Measurements from ENCODE around the gene GRIN1. TPM values are rescaled to one million over a fixed set of nuclear protein-coding genes. Genes with fewer than 3 reads are reported as not detected.
A peak's percentile ranks its signal among the peaks of the same experiment; 100 is the strongest.

GRIN1 gene
- total RNA-seq, 1 donor from 2014 or later = 0.77 TPM

- Mint-ChIP-seq H3K4me3 (ENCODE audit: low read depth) (no peak overlapping the region), H3K27ac (no peak overlapping the region), H3K4me1 (ENCODE audit: low read depth) (no peaks in the 10 kb centered on the region), H3K36me3 (ENCODE audit: insufficient read depth) (peaks cover 4% of the 10 kb centered on the region), H3K27me3 (peaks cover 23% of the 10 kb centered on the region), H3K9me3 (ENCODE audit: low read depth) (no peaks in the 10 kb centered on the region)
- DNase-seq (ENCODE audit: low spot score, unreplicated experiment) = no peak
- TF ChIP-seq CTCF (IDR thresholded peaks at IDR 0.05; ENCODE audit: unreplicated experiment) = peak; percentile 20
These were observed 35.9 kb downstream of the GRIN1 start for GRCh38 chr9:137174722-137175293.

GRCh38 chr9:137175345-137175961 lies 36.5 kb downstream of the GRIN1 start:
- no peaks in the 10 kb centered on the region for H3K4me1 Mint-ChIP-seq (ENCODE audit: low read depth)
- no peak for DNase-seq (ENCODE audit: low spot score, unreplicated experiment)
- H3K4me3 Mint-ChIP-seq (ENCODE audit: low read depth) = no peak overlapping the region
- peaks cover 18% of the 10 kb centered on the region for H3K27me3 Mint-ChIP-seq
- no peaks in the 10 kb centered on the region for H3K9me3 Mint-ChIP-seq (ENCODE audit: low read depth)
- H3K27ac Mint-ChIP-seq = no peak overlapping the region
- peak; percentile 7 for TF ChIP-seq CTCF (IDR thresholded peaks at IDR 0.05; ENCODE audit: unreplicated experiment)
- peaks cover 4% of the 10 kb centered on the region for H3K36me3 Mint-ChIP-seq (ENCODE audit: insufficient read depth)

GRCh38 chr9:137176302-137177182 lies 37.6 kb downstream of the GRIN1 start:
- H3K27ac Mint-ChIP-seq = no peak overlapping the region
- no peak overlapping the region for H3K4me3 Mint-ChIP-seq (ENCODE audit: low read depth)
- peaks cover 4% of the 10 kb centered on the region for H3K36me3 Mint-ChIP-seq (ENCODE audit: insufficient read depth)
- no peak for DNase-seq (ENCODE audit: low spot score, unreplicated experiment)
- no peaks in the 10 kb centered on the region for H3K9me3 Mint-ChIP-seq (ENCODE audit: low read depth)
- H3K27me3 Mint-ChIP-seq = peaks cover 14% of the 10 kb centered on the region
- H3K4me1 Mint-ChIP-seq (ENCODE audit: low read depth) = no peaks in the 10 kb centered on the region
- peak; percentile 62 for TF ChIP-seq CTCF (IDR thresholded peaks at IDR 0.05; ENCODE audit: unreplicated experiment)

GRCh38 chr9:137178201-137178938 lies 39.4 kb downstream of the GRIN1 start:
- Mint-ChIP-seq H3K4me1 (ENCODE audit: low read depth) (no peaks in the 10 kb centered on the region), H3K9me3 (ENCODE audit: low read depth) (no peaks in the 10 kb centered on the region), H3K27ac (no peak overlapping the region), H3K36me3 (ENCODE audit: insufficient read depth) (peaks cover 7% of the 10 kb centered on the region), H3K27me3 (peaks cover 9% of the 10 kb centered on the region), H3K4me3 (ENCODE audit: low read depth) (no peak overlapping the region)
- DNase-seq (ENCODE audit: low spot score, unreplicated experiment) = no peak
- no peak for TF ChIP-seq CTCF (IDR thresholded peaks at IDR 0.05; ENCODE audit: unreplicated experiment)

All from progenitor cell of endocrine pancreas (in vitro differentiated cells).